Progenitor cell of endocrine pancreas (in vitro differentiated cells): ENCODE results near the gene CBR3. TPM values are rescaled to one million over a fixed set of nuclear protein-coding genes. Genes with fewer than 3 reads are reported as not detected.

Experiments used
- DNase-seq: peaks from one replicate; pipeline ENCODE4 v3.0.0; 2021; ENCODE audit warnings: low spot score; ENCODE audit not compliant: unreplicated experiment
- H3K27ac Mint-ChIP-seq: 2 replicates; pipeline ENCODE4 v1.8.0; 2021; ENCODE audit warnings: mild to moderate bottlenecking, moderate library complexity, mixed read lengths
- H3K27me3 Mint-ChIP-seq: 2 replicates; pipeline ENCODE4 v1.8.0; 2021; ENCODE audit warnings: mixed read lengths
- H3K36me3 Mint-ChIP-seq: 2 replicates; pipeline ENCODE4 v1.8.0; 2022; ENCODE audit warnings: mixed read lengths; ENCODE audit not compliant: insufficient read depth
- H3K4me1 Mint-ChIP-seq: 2 replicates; pipeline ENCODE4 v1.8.0; 2021; ENCODE audit warnings: low read depth, mixed read lengths
- H3K4me3 Mint-ChIP-seq: 2 replicates; pipeline ENCODE4 v1.8.0; 2021; ENCODE audit warnings: low read depth, mild to moderate bottlenecking, moderate library complexity, mixed read lengths
- H3K9me3 Mint-ChIP-seq: 2 replicates; pipeline ENCODE4 v1.8.0; 2021; ENCODE audit warnings: low read depth, mixed read lengths
- CTCF ChIP-seq: fragments of 200-600 bp; sonication (generic); IDR thresholded peaks from one replicate; pipeline ENCODE4 v1.5.0; 2021; ENCODE audit warnings: antibody characterized with exemption, mild to moderate bottlenecking; ENCODE audit not compliant: unreplicated experiment
- total RNA-seq: library from RNA; stranded (reverse); gene quantifications from 2 replicates; pipeline ENCODE4 v1.2.1, GENCODE V29; 2021

CBR3 gene
- total RNA-seq, 1 donor from 2014 or later, result not detected

GRCh38 chr21:36109868-36110267 lies 25.0 kb upstream of the CBR3 start:
- Mint-ChIP-seq H3K27me3 (peaks cover 26% of the 10 kb centered on the region), H3K36me3 (no peaks in the 10 kb centered on the region), H3K4me3 (no peak overlapping the region), H3K4me1 (peaks cover 7% of the 10 kb centered on the region), H3K27ac (no peak overlapping the region), H3K9me3 (peaks cover 2% of the 10 kb centered on the region)
- no peak for TF ChIP-seq CTCF
- no peak for DNase-seq

- Mint-ChIP-seq H3K27me3 (peaks cover 12% of the 10 kb centered on the region), H3K36me3 (no peaks in the 10 kb centered on the region), H3K4me3 (no peak overlapping the region), H3K4me1 (peaks cover 7% of the 10 kb centered on the region), H3K27ac (peak overlapping the region; percentile 45), H3K9me3 (peaks cover 2% of the 10 kb centered on the region)
- no peak for DNase-seq
- TF ChIP-seq CTCF, result no peak
These were observed 23.6 kb upstream of the CBR3 start for GRCh38 chr21:36111238-36111637.

- Mint-ChIP-seq H3K27ac (no peak overlapping the region), H3K9me3 (peaks cover 2% of the 10 kb centered on the region), H3K4me1 (peaks cover 7% of the 10 kb centered on the region), H3K36me3 (no peaks in the 10 kb centered on the region), H3K27me3 (peaks cover 3% of the 10 kb centered on the region), H3K4me3 (no peak overlapping the region)
- no peak for DNase-seq
- TF ChIP-seq CTCF, result no peak
These were observed 21.0 kb upstream of the CBR3 start for GRCh38 chr21:36113647-36114428.

GRCh38 chr21:36115138-36115730 lies 19.6 kb upstream of the CBR3 start:
- peaks cover 7% of the 10 kb centered on the region for H3K4me1 Mint-ChIP-seq
- TF ChIP-seq CTCF, result no peak
- no peak overlapping the region for H3K4me3 Mint-ChIP-seq
- H3K27me3 Mint-ChIP-seq, result peaks cover 3% of the 10 kb centered on the region
- H3K36me3 Mint-ChIP-seq, result no peaks in the 10 kb centered on the region
- H3K9me3 Mint-ChIP-seq, result no peaks in the 10 kb centered on the region
- no peak for DNase-seq
- H3K27ac Mint-ChIP-seq, result no peak overlapping the region

- no peak overlapping the region for H3K27ac Mint-ChIP-seq
- H3K36me3 Mint-ChIP-seq, result no peaks in the 10 kb centered on the region
- TF ChIP-seq CTCF, result no peak
- no peak for DNase-seq
- peaks cover 7% of the 10 kb centered on the region for H3K4me1 Mint-ChIP-seq
- no peaks in the 10 kb centered on the region for H3K9me3 Mint-ChIP-seq
- no peak overlapping the region for H3K4me3 Mint-ChIP-seq
- H3K27me3 Mint-ChIP-seq, result peaks cover 3% of the 10 kb centered on the region
These were observed 17.6 kb upstream of the CBR3 start for GRCh38 chr21:36117286-36117741.
